GM10248 (cell line): ENCODE data around the gene SV2B.

Experiments used
- CTCF ChIA-PET: fragments of 300-600 bp; sonication (Branson Sonifier 250); formaldehyde crosslinking; extraction: SDS; loops from one replicate; lab custom pipeline; 2021; ENCODE audit warnings: antibody characterized with exemption; lab: Yijun Ruan, JAX
- POLR2A ChIA-PET: fragments of 350-650 bp; sonication (Branson Sonifier 250); formaldehyde crosslinking; extraction: SDS; loops from one replicate; lab custom pipeline; 2020; ENCODE audit warnings: antibody characterized with exemption; lab: Yijun Ruan, JAX
- DNase-seq: peaks from one replicate; pipeline ENCODE4 v3.0.0; 2012; ENCODE audit errors: extremely low spot score
- CTCF ChIP-seq: IDR thresholded peaks from 2 replicates; pipeline ENCODE4 v1.5.1; 2012; ENCODE audit warnings: mild to moderate bottlenecking, low read depth; ENCODE audit errors: extremely low read depth, missing control alignments, control extremely low read depth

SV2B gene

DNA sequence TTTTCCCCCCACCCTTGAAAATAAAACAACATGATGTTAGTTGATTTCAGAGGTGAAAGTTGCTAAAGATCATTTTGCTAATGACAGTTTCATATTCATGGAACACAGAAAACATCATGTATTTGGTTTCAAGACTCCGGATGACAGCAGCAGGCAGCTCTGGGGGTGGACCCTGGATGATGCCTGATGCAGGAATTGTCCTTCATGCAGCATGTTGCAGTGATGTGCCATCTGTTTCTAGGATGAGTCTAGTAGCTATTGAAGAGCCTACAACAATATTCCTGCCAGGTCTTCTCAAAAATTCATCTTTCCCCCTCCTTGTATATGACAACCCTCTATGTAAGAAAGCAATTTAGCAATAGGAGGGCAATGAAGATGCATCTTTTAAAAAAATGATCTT, 108.3 kb downstream of the SV2B start:
- ChIA-PET CTCF (interaction anchor here (1.6 to 3.1 kb wide), 2 partner anchors 8 to 152 kb away, joined by 4 to 13 read pairs; no protein-coding TSS in a partner anchor), POLR2A (no interaction called here)
- no peak for TF ChIP-seq CTCF

GRCh38 chr15:91209318-91209717, 109.3 kb downstream of the SV2B start:
- DNase-seq: no peak
- TF ChIP-seq CTCF: no peak
- ChIA-PET CTCF (interaction anchor here (1.2 to 3.1 kb wide), 3 partner anchors 9 to 153 kb away, joined by 3 to 13 read pairs (median 4); no protein-coding TSS in a partner anchor), POLR2A (no interaction called here)

More for the DNA sequence above, 108.3 kb downstream of the SV2B start:
- no peak for DNase-seq

GRCh38 chr15:91209726-91210125, 109.7 kb downstream of the SV2B start:
- DNase-seq: no peak
- TF ChIP-seq CTCF: no peak
- ChIA-PET POLR2A (no interaction called here), CTCF (interaction anchor here (0.8 to 3.1 kb wide), 5 partner anchors 9 to 154 kb away, joined by 3 to 13 read pairs (median 3); no protein-coding TSS in a partner anchor)

DNA sequence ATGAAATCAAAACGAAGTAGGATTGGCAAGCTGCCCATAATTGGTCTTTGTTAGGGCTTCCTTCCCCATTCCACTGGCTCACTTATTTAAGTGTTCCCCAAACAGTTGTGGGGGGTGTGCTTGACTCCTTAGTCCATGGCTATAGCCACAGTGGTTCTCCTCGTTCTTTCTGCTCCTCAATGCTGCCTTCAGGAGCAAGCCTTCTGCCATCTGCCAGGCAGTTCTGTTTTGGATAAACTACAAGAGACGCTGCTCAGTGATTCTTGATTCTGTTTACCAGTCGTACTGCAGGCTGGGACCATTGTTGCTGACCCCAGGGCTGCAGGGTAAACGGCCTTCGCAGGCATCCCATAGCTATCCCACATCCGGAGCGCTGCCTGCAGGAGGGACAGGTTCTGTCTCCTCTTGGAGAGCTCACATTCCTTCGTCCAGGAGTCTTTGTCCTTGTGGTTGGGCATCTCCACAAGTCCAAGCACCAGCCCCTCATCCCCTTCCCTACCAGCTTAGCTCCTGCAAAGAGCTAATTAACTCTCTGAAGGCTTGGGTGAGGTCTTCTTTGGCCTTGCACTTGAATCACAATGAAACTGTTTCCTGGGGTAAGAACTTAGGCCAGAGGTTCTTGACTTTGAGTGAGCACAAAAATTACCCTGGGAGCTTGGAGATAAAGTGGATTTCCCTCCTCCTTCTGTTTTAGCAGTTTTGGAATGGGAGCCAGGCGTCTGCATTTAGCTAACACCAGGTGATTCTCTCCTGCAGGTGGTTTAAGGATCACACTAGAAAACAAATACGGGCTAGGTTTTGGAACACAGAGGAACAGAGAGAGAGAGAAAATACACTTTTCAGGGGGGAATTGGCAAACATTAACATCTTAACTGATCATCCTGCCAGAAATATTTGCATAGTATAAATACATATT, 114.9 kb downstream of the SV2B start:
- no peak for TF ChIP-seq CTCF
- no peak for DNase-seq
- ChIA-PET CTCF (interaction anchor here (0.8 to 2.0 kb wide), 10 partner anchors 9 to 280 kb away, joined by 3 to 7 read pairs (median 4); partner anchors contain the start of gene UNC45A), POLR2A (no interaction called here)

GRCh38 chr15:91216000-91216399, 115.9 kb downstream of the SV2B start:
- CTCF ChIA-PET: interaction anchor here (1.3 to 2.0 kb wide), 3 partner anchors 10 to 31 kb away, joined by 4 to 7 read pairs (median 5); no protein-coding TSS in a partner anchor
- DNase-seq: no peak
- POLR2A ChIA-PET: no interaction called here
- TF ChIP-seq CTCF: no peak

DNA sequence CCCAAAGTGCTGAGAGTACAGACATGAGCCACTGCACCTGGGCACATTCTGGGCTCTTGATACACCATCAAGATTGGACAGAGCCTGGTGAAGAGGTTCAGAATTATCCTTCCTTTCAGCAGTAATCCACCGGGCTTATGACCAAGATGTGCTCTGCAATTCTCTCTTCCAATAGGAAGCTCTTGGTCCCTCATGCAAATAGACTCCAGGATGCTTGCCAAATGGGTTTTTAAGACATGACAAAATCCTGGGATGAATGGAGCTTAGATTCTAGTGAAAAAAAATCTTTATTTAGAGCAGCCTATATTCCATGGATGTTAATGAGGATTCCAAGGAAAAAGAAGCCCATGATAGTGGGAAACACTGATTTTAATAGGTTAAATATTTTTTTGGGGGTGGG, 119.1 kb downstream of the SV2B start:
- no peak for TF ChIP-seq CTCF
- POLR2A ChIA-PET: no interaction called here
- CTCF ChIA-PET: interaction anchor here (0.8 to 4.3 kb wide), 9 partner anchors 17 to 263 kb away, joined by 3 to 28 read pairs (median 4); partner anchors contain the start of gene SV2B
- DNase-seq: no peak
